IMR-90 (cell line): ENCODE results near the gene EXOC6B. TPM values are rescaled to one million over a fixed set of nuclear protein-coding genes. Genes with fewer than 3 reads are reported as not detected.

Experiments used
- ATAC-seq: fragments of 200-7000 bp; cut with Tn5 transposase; 2 replicates; pipeline ENCODE4 v1.9.1; 2020; ENCODE audit warnings: low read depth, mild to moderate bottlenecking, moderate library complexity
- BruUV-seq: library from RNA; stranded (reverse); fragments of 400-500 nt; replicated peaks from 2 replicates; lab custom pipeline; 2021; lab: Mats Ljungman, UMichigan
- CTCF ChIA-PET: fragments of 300-600 bp; formaldehyde crosslinking; extraction: SDS; loops from one replicate; lab custom pipeline; 2021; ENCODE audit warnings: antibody characterized with exemption; lab: Yijun Ruan, JAX
- POLR2A ChIA-PET: fragments of 300-600 bp; sonication (Branson Sonifier 250); formaldehyde crosslinking; loops from one replicate; lab custom pipeline; 2022; ENCODE audit warnings: antibody characterized with exemption; ENCODE audit not compliant: unreplicated experiment; lab: Charles Lee
- DNase-seq: peaks from one replicate; pipeline ENCODE4 v3.0.0; 2013
- H2AFZ ChIP-seq: replicated peaks from 2 replicates; pipeline ENCODE3; 2013; ENCODE audit warnings: low read length, mild to moderate bottlenecking; ENCODE audit not compliant: poor library complexity
- H2AK5ac ChIP-seq: 2 replicates; pipeline ENCODE4 v1.6.1; 2013; ENCODE audit warnings: low read depth, low read length, inconsistent platforms
- H2AK9ac ChIP-seq: replicated peaks from 2 replicates; pipeline ENCODE3; 2013; ENCODE audit warnings: mild to moderate bottlenecking, low read depth, low read length, moderate library complexity; ENCODE audit not compliant: poor library complexity
- H2BK120ac ChIP-seq: 2 replicates; pipeline ENCODE4 v1.6.1; 2013; ENCODE audit warnings: low read depth, low read length, inconsistent platforms
- H2BK15ac ChIP-seq: 3 replicates; pipeline ENCODE4 v1.6.1; 2013; ENCODE audit warnings: low read depth, low read length, inconsistent platforms
- H2BK20ac ChIP-seq: 2 replicates; pipeline ENCODE4 v1.6.1; 2013; ENCODE audit warnings: low read depth, mild to moderate bottlenecking, inconsistent platforms, low read length, moderate library complexity
- H2BK5ac ChIP-seq: 2 replicates; pipeline ENCODE4 v1.6.1; 2013; ENCODE audit warnings: mild to moderate bottlenecking, low read depth, low read length, inconsistent platforms; ENCODE audit not compliant: poor library complexity, severe bottlenecking
- H3K14ac ChIP-seq: replicated peaks from 2 replicates; pipeline ENCODE4 v1.6.1; 2013; ENCODE audit warnings: low read depth, low read length, inconsistent platforms
- H3K18ac ChIP-seq: 2 replicates; pipeline ENCODE4 v1.6.1; 2013; ENCODE audit warnings: low read depth, low read length, control low read depth
- H3K23ac ChIP-seq: 2 replicates; pipeline ENCODE4 v1.6.1; 2013; ENCODE audit warnings: low read depth, low read length, inconsistent platforms
- H3K27ac ChIP-seq: 2 replicates; pipeline ENCODE4 v1.5.1; 2013; ENCODE audit warnings: mild to moderate bottlenecking, control low read depth, low read length; ENCODE audit not compliant: insufficient read depth
- H3K27me3 ChIP-seq: 2 replicates; pipeline ENCODE4 v1.6.1; 2013; ENCODE audit warnings: low read length; ENCODE audit not compliant: control insufficient read depth, insufficient read depth
- H3K36me3 ChIP-seq: 2 replicates; pipeline ENCODE4 v1.6.1; 2013; ENCODE audit warnings: low read length, mixed read lengths; ENCODE audit not compliant: control insufficient read depth, insufficient read depth
- H3K4ac ChIP-seq: 2 replicates; pipeline ENCODE4 v1.6.1; 2013; ENCODE audit warnings: low read depth, low read length, inconsistent platforms
- H3K4me1 ChIP-seq: 2 replicates; pipeline ENCODE4 v1.6.1; 2013; ENCODE audit warnings: low read length, mixed read lengths; ENCODE audit not compliant: control insufficient read depth, insufficient read depth
- H3K4me2 ChIP-seq: 2 replicates; pipeline ENCODE4 v1.6.1; 2013; ENCODE audit warnings: low read depth, mild to moderate bottlenecking, control low read depth, low read length, moderate library complexity
- H3K4me3 ChIP-seq: 2 replicates; pipeline ENCODE4 v1.5.1; 2013; ENCODE audit warnings: low read depth, mild to moderate bottlenecking, control low read depth, low read length, moderate library complexity; ENCODE audit not compliant: insufficient read depth
- H3K56ac ChIP-seq: 2 replicates; pipeline ENCODE4 v1.6.1; 2013; ENCODE audit warnings: low read length, inconsistent platforms; ENCODE audit not compliant: insufficient read depth; ENCODE audit errors: extremely low read depth
- H3K79me1 ChIP-seq, 2 experiments: 2 replicates each; pipeline ENCODE4 v1.6.1; 2013; ENCODE audit warnings: low read length in 2 of 2, inconsistent platforms in 1 of 2, low read depth in 1 of 2
- H3K9ac ChIP-seq: 2 replicates; pipeline ENCODE4 v1.6.1; 2013; ENCODE audit warnings: low read depth, low read length, control low read depth
- H3K9me1 ChIP-seq: 2 replicates; pipeline ENCODE4 v1.6.1; 2013; ENCODE audit warnings: low read length, inconsistent platforms; ENCODE audit not compliant: insufficient read depth
- H3K9me3 ChIP-seq: 2 replicates; pipeline ENCODE4 v1.6.1; 2013; ENCODE audit warnings: low read length; ENCODE audit not compliant: control insufficient read depth, insufficient read depth
- H4K20me1 ChIP-seq: 2 replicates; pipeline ENCODE4 v1.6.1; 2013; ENCODE audit warnings: low read length, inconsistent platforms; ENCODE audit not compliant: insufficient read depth
- H4K5ac ChIP-seq: 2 replicates; pipeline ENCODE4 v1.6.1; 2013; ENCODE audit warnings: mild to moderate bottlenecking, low read depth, low read length, control low read depth
- H4K8ac ChIP-seq, 2 experiments: 2 replicates each; pipeline ENCODE4 v1.6.1; 2013; ENCODE audit warnings: low read depth in 2 of 2, low read length in 2 of 2, control low read depth in 1 of 2, inconsistent platforms in 1 of 2
- H4K91ac ChIP-seq: 2 replicates; pipeline ENCODE4 v1.6.1; 2013; ENCODE audit warnings: low read depth, low read length, inconsistent platforms; ENCODE audit not compliant: insufficient read depth
- BHLHE40 ChIP-seq: fragments of 150-350 bp; IDR thresholded peaks from 2 replicates; pipeline ENCODE4 v1.6.1; 2016; ENCODE audit warnings: mild to moderate bottlenecking, low read depth, low read length
- CEBPB ChIP-seq: IDR thresholded peaks from 2 replicates; pipeline ENCODE4 v1.6.1; 2012; ENCODE audit warnings: low read depth, low read length, improper control_type of control experiment
- CHD1 ChIP-seq: IDR thresholded peaks from 2 replicates; pipeline ENCODE4 v1.6.1; 2012; ENCODE audit warnings: low read depth, low read length, improper control_type of control experiment
- ELK1 ChIP-seq: fragments of 150-350 bp; IDR thresholded peaks from 2 replicates; pipeline ENCODE4 v1.6.1; 2016; ENCODE audit warnings: low read depth, mild to moderate bottlenecking, low read length, moderate library complexity, borderline replicate concordance
- FOS ChIP-seq: fragments of 150-350 bp; IDR thresholded peaks from 2 replicates; pipeline ENCODE4 v1.6.1; 2016; ENCODE audit warnings: low read depth, low read length
- MAFK ChIP-seq: IDR thresholded peaks from 2 replicates; pipeline ENCODE4 v1.6.1; 2012; ENCODE audit warnings: low read depth, low read length, improper control_type of control experiment
- MAZ ChIP-seq: IDR thresholded peaks from 2 replicates; pipeline ENCODE4 v1.6.1; 2012; ENCODE audit warnings: low read depth, mild to moderate bottlenecking, low read length, improper control_type of control experiment, moderate library complexity, borderline replicate concordance
- MXI1 ChIP-seq: IDR thresholded peaks from 2 replicates; pipeline ENCODE4 v1.6.1; 2012; ENCODE audit warnings: low read depth, mild to moderate bottlenecking, low read length, moderate library complexity, borderline replicate concordance
- NFE2L2 ChIP-seq: fragments of 150-350 bp; IDR thresholded peaks from 2 replicates; pipeline ENCODE4 v1.6.1; 2016; ENCODE audit warnings: low read depth, mild to moderate bottlenecking, low read length
- POLR2A ChIP-seq: IDR thresholded peaks from 2 replicates; pipeline ENCODE4 v1.6.1; 2012; ENCODE audit warnings: mild to moderate bottlenecking, low read depth, low read length
- RAD21 ChIP-seq: IDR thresholded peaks from 2 replicates; pipeline ENCODE4 v1.6.1; 2012; ENCODE audit warnings: low read length, improper control_type of control experiment
- RCOR1 ChIP-seq: IDR thresholded peaks from 2 replicates; pipeline ENCODE4 v1.6.1; 2012; ENCODE audit warnings: mild to moderate bottlenecking, low read length, improper control_type of control experiment; ENCODE audit not compliant: insufficient replicate concordance
- RFX5 ChIP-seq: IDR thresholded peaks from 2 replicates; pipeline ENCODE4 v1.8.0; 2012; ENCODE audit warnings: low read depth, mild to moderate bottlenecking, low read length, moderate library complexity
- SMC3 ChIP-seq: fragments of 150-350 bp; IDR thresholded peaks from 2 replicates; pipeline ENCODE4 v1.6.1; 2016; ENCODE audit warnings: low read depth, mild to moderate bottlenecking, antibody characterized with exemption, low read length, moderate library complexity
- WGBS, 2 experiments: methylation state at CpG; one replicate each; pipeline versions ENCODE4 v1.1.5 to v1.1.7; 2013; ENCODE audit warnings: missing lambda C conversion rate in 2 of 2; ENCODE audit not compliant: insufficient read length in 1 of 2; ENCODE audit errors: extremely low coverage in 2 of 2; 5-methylcytosine and 5-hydroxymethylcytosine counted together
- dilution Hi-C: fragments of 300-500 bp; cut with HindIII; formaldehyde crosslinking; loops from one replicate; pipeline ENCODE4 v1.14.3; 2018; ENCODE audit warnings: low sequenced_read_pairs; ENCODE audit not compliant: unreplicated experiment
- in situ Hi-C: fragments of 300-500 bp; cut with MboI; formaldehyde crosslinking; loops from 3 replicates; pipeline ENCODE4 v1.14.3; 2019; ENCODE audit warnings: low sequenced_read_pairs, inconsistent platforms, mixed read lengths
- intact Hi-C: fragments of 100-400 bp; cut with micrococcal nuclease; formaldehyde crosslinking; loops from 2 replicates; pipeline ENCODE4 v1.10.0; 2022
- polyA plus RNA-seq, 3 experiments: library from polyadenylated mRNA; depleted of rRNA; stranded (reverse); fragments of >200 nt; gene quantifications; 2 replicates each; pipeline ENCODE4 v1.2.3, GENCODE V29; 2012; ENCODE audit warnings: low replicate concordance in 1 of 3
- total RNA-seq: library from RNA; depleted of rRNA; stranded (reverse); fragments of >200 nt; gene quantifications from 2 replicates; pipeline ENCODE4 v1.2.3, GENCODE V29; 2012
- TF ChIP-seq, protein P1 (sequence below): fragments of 150-350 bp; IDR thresholded peaks from 2 replicates; pipeline ENCODE4 v1.6.1; 2017; ENCODE audit warnings: mild to moderate bottlenecking, antibody characterized with exemption, low read length, low read depth

EXOC6B gene
- total and polyA plus RNA-seq, 2 of the 4 experiments (the other 2 are of a cell fraction) = 10.2 to 29.4 TPM

GRCh38 chr2:72743481-72743880, 82.4 kb downstream of the EXOC6B start:
- H2BK120ac ChIP-seq = no peak overlapping the region
- no peaks in the 10 kb centered on the region for H3K27me3 ChIP-seq
- no peak overlapping the region for H3K14ac ChIP-seq
- no peak overlapping the region for H4K91ac ChIP-seq
- DNase-seq (no peak), ATAC-seq (no peak)
- no CpG with 5 or more reads among the region's 2 CpGs for WGBS, 2 experiments
- H3K9ac ChIP-seq = no peak overlapping the region
- CTCF ChIA-PET = no interaction called here
- BruUV-seq = no TSS peak
- no peak overlapping the region for H3K27ac ChIP-seq
- intact Hi-C loops (loop anchor here (10.0 kb wide), 1 partner anchor 389 kb away; no protein-coding TSS in a partner anchor), in situ Hi-C loops (loop anchor here (10.0 to 25.0 kb wide), 4 partner anchors 159 to 1206 kb away; no protein-coding TSS in a partner anchor), dilution Hi-C loops (no loop called here)
- POLR2A ChIA-PET = no interaction called here
- peaks cover 3% of the 10 kb centered on the region for H3K36me3 ChIP-seq
- no peak overlapping the region for H3K18ac ChIP-seq
- H2AK5ac ChIP-seq = no peak overlapping the region
- no peak overlapping the region for H2BK15ac ChIP-seq
- no peak overlapping the region for H4K8ac ChIP-seq
- no peaks in the 10 kb centered on the region for H3K9me1 ChIP-seq
- H2AK9ac ChIP-seq = no peak overlapping the region
- no peak overlapping the region for H3K4me3 ChIP-seq
- no peaks in the 10 kb centered on the region for H3K4me1 ChIP-seq
- H3K4me2 ChIP-seq = no peak overlapping the region
- no peak overlapping the region for H3K4ac ChIP-seq
- no peak overlapping the region for H2BK20ac ChIP-seq
- H2AFZ ChIP-seq = no peak overlapping the region
- H3K23ac ChIP-seq = no peak overlapping the region
- no peak overlapping the region for H2BK5ac ChIP-seq
- no peak for TF ChIP-seq MAFK
- TF ChIP-seq NFE2L2 = no peak
- no peak for TF ChIP-seq POLR2A
- no peak for TF ChIP-seq RFX5
- TF ChIP-seq SMC3 = no peak
- no peak for TF ChIP-seq MXI1
- no peak for TF ChIP-seq FOS
- no peak for TF ChIP-seq RCOR1
- no peak for TF ChIP-seq CEBPB
- no peak for TF ChIP-seq CHD1
- no peak for TF ChIP-seq BHLHE40
- TF ChIP-seq, protein P1, sequence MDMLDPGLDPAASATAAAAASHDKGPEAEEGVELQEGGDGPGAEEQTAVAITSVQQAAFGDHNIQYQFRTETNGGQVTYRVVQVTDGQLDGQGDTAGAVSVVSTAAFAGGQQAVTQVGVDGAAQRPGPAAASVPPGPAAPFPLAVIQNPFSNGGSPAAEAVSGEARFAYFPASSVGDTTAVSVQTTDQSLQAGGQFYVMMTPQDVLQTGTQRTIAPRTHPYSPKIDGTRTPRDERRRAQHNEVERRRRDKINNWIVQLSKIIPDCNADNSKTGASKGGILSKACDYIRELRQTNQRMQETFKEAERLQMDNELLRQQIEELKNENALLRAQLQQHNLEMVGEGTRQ = no peak
- no peak for TF ChIP-seq ELK1
- no peak for TF ChIP-seq MAZ
- TF ChIP-seq RAD21 = no peak
- H4K20me1 ChIP-seq = no peaks in the 10 kb centered on the region
- H4K5ac ChIP-seq = no peak overlapping the region
- no peaks in the 10 kb centered on the region for H3K9me3 ChIP-seq
- H3K79me1 ChIP-seq = peaks cover 6 to 7% of the 10 kb centered on the region in 2 experiments; a peak in 1 of 4 replicates
- no peak overlapping the region for H3K56ac ChIP-seq
